CD4-positive, alpha-beta T cell treated with Interleukin-12 subunit alpha and Interleukin-12 subunit beta, for 1 hour (primary cell): ENCODE data around the gene MRPS11.
"Not testable (repeated sequence)": the region's sequence is repeated elsewhere in the genome, so short reads cannot be mapped to it uniquely, and the experiment has no call there.

Experiments
- DNase-seq: peaks from one replicate; pipeline ENCODE4 v3.0.0-alpha.2; 2020

Gene MRPS11

GRCh38 chr15:88456733-88457132 is 10.8 kb upstream of the MRPS11 start:
- no peak for DNase-seq

- no peak for DNase-seq
These were observed 3.5 kb upstream of the MRPS11 start for GRCh38 chr15:88463870-88464532.

GRCh38 chr15:88465633-88466224 is 1.8 kb upstream of the MRPS11 start:
- no peak for DNase-seq

GRCh38 chr15:88467935-88468528 is 524 bp downstream of the MRPS11 start:
- DNase-seq = no peak

GRCh38 chr15:88468721-88469120 is 1.2 kb downstream of the MRPS11 start:
- not testable (repeated sequence) for DNase-seq

GRCh38 chr15:88469321-88469720 is 1.8 kb downstream of the MRPS11 start:
- no peak for DNase-seq

- DNase-seq = no peak
These were observed 3.3 kb downstream of the MRPS11 start for GRCh38 chr15:88470625-88471372.

GRCh38 chr15:88472225-88472624 is 4.7 kb downstream of the MRPS11 start:
- DNase-seq = no peak

GRCh38 chr15:88473661-88474293 is 6.3 kb downstream of the MRPS11 start:
- not testable (repeated sequence) for DNase-seq

- DNase-seq = peak; percentile 40
These were observed 9.1 kb downstream of the MRPS11 start for GRCh38 chr15:88476635-88477060.

GRCh38 chr15:88477126-88477525 is 9.6 kb downstream of the MRPS11 start:
- no peak for DNase-seq

- DNase-seq = no peak
These were observed 10.4 kb downstream of the MRPS11 start for GRCh38 chr15:88477904-88478303.

- no peak for DNase-seq
These were observed 11.7 kb downstream of the MRPS11 start for GRCh38 chr15:88479169-88479568.

- DNase-seq = no peak
These were observed 13.5 kb downstream of the MRPS11 start for GRCh38 chr15:88480981-88481380.

GRCh38 chr15:88482263-88482662 is 14.8 kb downstream of the MRPS11 start:
- no peak for DNase-seq

GRCh38 chr15:88484682-88485331 is 17.3 kb downstream of the MRPS11 start:
- DNase-seq = no peak

GRCh38 chr15:88487178-88487795 is 19.8 kb downstream of the MRPS11 start:
- DNase-seq = no peak

GRCh38 chr15:88487796-88488523 is 20.5 kb downstream of the MRPS11 start:
- DNase-seq = no peak

- DNase-seq = no peak
These were observed 21.8 kb downstream of the MRPS11 start for GRCh38 chr15:88489321-88489720.

- DNase-seq = no peak
These were observed 22.5 kb downstream of the MRPS11 start for GRCh38 chr15:88490036-88490435.

- no peak for DNase-seq
These were observed 23.6 kb downstream of the MRPS11 start for GRCh38 chr15:88491158-88491557.
